Prostate gland (tissue), 2 donors: ENCODE data around the gene PLPPR2.
"Not testable (repeated sequence)": the region's sequence is repeated elsewhere in the genome, so short reads cannot be mapped to it uniquely, and the experiment has no call there.

ENCODE experiments used
- POLR2A ChIP-seq: fragments of 450-650 bp; IDR thresholded peaks from one replicate; pipeline ENCODE4 v1.6.1; 2016; ENCODE audit warnings: antibody characterized with exemption, mild to moderate bottlenecking
- POLR2AphosphoS5 ChIP-seq: sonication (generic); formaldehyde crosslinking; IDR thresholded peaks from one replicate; pipeline ENCODE4 v1.6.1; 2017; ENCODE audit warnings: antibody characterized with exemption
- TF ChIP-seq, protein P1 (sequence below), 4 experiments: fragments of 200-600 bp in 2 of 4; fragments of 450-650 bp in 2 of 4; sonication (generic) in 2 of 4; IDR thresholded peaks; 1 replicate in 3 of 4; 2 replicates in 1 of 4; pipeline ENCODE4 v1.5.1; 2016 to 2019; ENCODE audit warnings: antibody characterized with exemption in 4 of 4, mild to moderate bottlenecking in 2 of 4, moderate library complexity in 2 of 4

DNA sequence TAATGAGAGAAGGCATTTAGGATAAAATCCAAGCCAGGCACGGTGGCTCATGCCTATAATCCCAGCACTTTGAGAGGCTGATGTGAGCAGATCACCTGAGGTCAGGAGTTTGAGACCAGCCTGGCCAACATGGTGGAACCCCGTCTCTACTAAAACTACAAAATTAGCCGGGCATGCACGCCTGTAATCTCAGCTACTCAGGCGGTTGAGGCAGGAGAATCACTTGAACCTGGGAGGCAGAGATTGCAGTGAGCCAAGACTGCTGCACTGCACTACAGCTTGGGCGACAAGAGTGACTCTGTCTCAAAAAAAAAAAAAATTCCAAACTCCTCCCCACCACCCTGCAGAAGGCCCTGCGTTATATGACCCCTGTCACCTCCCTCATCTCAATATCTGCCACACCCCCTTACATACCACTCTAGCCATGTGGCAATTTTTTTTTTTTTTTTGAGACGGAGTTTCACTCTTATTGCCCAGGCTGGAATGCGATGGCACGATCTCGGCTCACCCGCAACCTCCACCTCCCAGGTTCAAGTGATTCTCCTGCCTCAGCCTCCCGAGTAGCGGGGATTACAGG lies 24.1 kb downstream of the PLPPR2 start:
- not testable (repeated sequence) for TF ChIP-seq POLR2AphosphoS5, POLR2A
- TF ChIP-seq, protein P1, sequence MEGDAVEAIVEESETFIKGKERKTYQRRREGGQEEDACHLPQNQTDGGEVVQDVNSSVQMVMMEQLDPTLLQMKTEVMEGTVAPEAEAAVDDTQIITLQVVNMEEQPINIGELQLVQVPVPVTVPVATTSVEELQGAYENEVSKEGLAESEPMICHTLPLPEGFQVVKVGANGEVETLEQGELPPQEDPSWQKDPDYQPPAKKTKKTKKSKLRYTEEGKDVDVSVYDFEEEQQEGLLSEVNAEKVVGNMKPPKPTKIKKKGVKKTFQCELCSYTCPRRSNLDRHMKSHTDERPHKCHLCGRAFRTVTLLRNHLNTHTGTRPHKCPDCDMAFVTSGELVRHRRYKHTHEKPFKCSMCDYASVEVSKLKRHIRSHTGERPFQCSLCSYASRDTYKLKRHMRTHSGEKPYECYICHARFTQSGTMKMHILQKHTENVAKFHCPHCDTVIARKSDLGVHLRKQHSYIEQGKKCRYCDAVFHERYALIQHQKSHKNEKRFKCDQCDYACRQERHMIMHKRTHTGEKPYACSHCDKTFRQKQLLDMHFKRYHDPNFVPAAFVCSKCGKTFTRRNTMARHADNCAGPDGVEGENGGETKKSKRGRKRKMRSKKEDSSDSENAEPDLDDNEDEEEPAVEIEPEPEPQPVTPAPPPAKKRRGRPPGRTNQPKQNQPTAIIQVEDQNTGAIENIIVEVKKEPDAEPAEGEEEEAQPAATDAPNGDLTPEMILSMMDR (IDR thresholded peaks at IDR 0.05) = not testable (repeated sequence)
